LoVo (cell line): Measurements from ENCODE around the gene AUP1.

Experiments
- DNase-seq: peaks from one replicate; pipeline ENCODE4 v3.0.0-alpha.2; 2016; ENCODE audit warnings: low spot score

AUP1 gene

DNA sequence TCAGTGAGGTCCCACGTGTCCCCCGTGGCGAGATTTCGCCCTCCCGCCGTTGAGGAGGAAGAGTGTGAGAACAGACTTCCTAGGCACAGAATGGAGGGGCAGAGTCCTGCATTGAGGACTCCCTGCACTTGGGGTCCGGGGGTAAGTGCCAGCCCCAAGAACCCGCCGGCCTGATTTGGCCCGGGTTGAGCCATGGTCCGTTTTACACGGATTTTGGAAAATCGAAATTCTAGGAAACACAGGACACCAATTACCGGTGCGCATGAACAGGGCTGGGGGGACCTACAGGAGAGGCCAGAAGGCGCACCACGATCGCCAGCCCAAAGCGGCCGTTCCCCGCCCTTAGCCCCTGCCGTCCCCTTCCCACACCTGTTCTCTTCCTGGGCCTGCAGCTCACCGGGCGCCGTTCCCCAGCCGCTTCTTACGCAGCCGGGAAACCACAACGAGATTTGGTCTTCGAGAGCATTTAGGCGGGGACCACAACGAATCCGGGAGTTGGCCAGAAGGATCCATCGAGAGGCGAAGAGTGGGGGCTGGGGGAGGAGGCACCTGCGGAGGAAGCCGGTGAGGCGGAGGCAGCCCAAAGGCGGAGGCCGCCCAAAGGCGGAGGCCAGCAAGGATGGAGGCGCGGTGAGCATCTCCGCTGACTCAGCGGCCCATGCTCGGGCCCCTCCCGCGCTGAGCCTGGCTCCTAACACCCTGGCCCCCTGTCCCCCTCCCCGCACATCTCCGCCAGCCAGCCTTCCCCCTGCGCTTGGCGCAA lies 15.7 kb downstream of the AUP1 start:
- no peak for DNase-seq

DNA sequence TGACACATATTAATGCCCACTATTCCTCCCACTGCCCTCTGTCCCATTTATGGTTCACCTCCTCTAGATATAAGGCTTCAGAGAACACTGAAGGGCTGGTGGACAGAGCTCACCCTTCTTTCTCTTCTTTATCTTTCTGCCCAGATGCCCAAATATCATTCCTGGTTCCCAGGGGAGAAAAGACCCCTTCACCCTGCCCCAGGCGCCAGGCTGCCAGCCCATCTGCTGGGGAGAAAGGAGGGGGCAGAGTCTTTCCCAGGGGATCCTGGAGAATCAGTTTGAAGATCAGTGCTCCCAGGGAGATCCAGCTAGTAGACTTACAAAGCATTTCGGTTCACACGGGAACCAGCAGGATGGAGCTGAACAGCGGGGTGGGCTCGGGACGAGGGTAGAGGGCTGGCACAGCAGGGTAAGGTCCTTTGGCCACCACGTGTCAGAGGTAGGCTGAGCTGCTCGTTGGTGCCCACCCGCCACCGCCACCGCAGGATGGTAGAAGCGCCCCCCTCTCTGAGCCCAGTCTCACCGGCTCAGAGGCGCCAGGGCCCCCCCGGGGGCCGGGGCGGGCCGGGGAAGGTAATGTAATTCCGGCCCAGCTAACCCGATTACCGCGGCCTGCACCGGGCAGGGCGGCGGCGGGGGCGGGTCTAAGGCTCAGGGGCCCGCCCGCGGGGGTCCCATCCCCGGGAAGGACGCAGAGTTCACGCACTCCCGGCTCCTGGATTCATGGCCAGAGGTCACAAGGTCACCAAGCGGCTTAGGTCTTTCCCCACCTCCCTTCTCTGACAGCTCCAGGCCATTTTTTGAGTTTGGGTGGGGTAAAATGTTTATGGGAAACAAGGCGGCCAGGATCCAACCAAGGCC lies 16.5 kb downstream of the AUP1 start:
- DNase-seq: no peak

DNA sequence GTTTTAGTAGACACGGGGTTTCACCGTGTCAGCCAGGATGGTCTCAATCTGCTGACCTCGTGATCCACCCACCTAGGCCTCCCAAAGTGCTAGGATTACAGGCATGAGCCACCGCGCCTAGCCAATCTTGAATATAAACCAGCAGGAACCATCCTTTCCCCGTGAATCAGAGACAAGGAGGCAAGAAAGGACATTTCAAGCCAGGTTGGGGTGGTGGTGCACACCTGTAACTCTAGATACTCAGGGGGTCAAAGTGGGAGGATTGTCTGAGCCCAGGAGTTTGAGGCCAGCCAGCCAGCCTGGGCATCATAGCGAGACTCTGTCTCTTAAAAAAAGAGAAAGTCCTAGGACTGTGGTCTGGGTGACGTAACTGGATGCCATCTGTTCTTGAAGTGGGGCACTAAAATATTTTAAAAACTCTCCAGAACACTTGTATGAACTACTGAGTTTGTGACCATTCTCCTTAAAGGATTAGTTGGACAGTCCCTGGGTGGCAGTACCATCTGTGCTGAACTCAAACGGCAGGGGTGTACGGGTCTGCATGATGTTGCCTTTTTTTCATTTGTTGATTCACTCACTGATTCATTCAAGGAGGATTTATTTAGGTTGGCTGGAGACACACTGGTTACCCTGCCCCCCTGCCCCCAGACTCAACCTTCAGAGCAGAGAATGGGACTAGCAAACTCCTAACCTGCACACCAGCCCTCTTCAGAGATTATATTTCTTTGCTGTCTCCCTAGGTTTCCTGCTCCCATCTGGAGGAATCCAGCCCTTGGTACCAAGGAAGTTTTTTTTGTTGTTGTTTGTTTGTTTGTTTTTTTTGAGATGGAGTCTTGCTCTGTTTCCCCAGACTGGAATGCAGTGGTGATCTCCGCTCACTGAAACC lies 18.2 kb downstream of the AUP1 start:
- no peak for DNase-seq

DNA sequence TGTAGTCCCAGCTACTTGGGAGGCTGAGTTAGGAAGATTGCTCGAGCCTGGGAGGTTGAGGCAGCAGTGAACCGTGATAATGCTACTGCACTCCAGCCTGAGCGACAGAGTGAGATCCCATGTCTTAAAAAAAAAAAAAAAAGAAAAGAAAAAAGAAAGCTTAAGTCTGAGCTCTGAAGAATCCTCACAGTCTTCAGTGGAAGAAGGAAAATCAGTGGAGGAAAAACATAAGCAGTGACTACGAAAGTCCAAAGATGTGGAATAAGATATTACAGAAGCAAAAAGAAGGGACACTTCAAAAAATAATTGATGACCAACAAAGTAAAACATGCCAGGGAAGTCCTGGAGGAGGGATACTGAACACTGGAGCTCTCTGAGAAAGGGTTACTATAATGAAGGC lies 19.2 kb downstream of the AUP1 start:
- DNase-seq: no peak

- peak; percentile 43 for DNase-seq
Measured at GRCh38 chr2:74507926-74508520, 21.5 kb downstream of the AUP1 start.

DNA sequence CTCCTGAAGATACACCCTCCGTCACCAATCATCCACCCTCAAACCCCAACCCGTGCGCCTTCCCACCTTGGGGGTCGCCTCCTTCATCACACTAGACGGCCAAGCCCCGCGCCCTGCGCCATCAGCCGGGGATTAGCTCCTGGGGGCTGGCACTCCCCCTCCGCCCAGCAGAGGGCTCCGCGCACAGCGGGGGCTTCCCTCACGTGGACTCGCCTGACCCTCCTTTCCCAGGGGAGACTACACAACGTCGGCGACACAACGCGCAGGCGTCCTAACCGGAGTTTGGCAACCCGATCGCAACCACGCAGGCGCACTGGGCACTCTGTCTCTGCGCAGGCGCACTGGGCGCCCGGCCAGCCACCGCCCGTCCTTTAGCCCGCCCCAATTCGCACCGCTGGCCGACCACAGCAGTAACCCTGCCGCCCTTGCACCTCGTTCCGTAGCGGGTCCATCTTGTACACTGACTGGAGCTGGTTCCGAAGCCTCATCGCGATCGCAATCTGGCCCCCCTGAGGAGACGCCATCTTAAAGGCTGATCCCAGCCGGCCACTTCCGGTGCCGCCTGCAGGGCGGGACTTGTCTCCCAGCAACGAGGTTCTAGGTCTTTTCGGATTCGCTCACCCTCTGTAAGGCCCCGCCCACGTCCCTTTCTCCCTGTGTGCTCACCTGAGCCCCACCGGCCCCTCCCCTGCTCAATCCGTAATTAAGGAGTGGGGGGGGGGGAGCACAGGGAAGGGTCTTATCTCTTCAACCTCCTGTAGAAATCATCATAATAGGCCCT lies 22.2 kb downstream of the AUP1 start, which contains the start of gene PCGF1:
Gene PCGF1, minus strand, starts transcription at position 551 of the 781 bp plus-strand sequence. Its CDS starts 27 bp downstream, at position 524.
- DNase-seq: peak; percentile 97

DNA sequence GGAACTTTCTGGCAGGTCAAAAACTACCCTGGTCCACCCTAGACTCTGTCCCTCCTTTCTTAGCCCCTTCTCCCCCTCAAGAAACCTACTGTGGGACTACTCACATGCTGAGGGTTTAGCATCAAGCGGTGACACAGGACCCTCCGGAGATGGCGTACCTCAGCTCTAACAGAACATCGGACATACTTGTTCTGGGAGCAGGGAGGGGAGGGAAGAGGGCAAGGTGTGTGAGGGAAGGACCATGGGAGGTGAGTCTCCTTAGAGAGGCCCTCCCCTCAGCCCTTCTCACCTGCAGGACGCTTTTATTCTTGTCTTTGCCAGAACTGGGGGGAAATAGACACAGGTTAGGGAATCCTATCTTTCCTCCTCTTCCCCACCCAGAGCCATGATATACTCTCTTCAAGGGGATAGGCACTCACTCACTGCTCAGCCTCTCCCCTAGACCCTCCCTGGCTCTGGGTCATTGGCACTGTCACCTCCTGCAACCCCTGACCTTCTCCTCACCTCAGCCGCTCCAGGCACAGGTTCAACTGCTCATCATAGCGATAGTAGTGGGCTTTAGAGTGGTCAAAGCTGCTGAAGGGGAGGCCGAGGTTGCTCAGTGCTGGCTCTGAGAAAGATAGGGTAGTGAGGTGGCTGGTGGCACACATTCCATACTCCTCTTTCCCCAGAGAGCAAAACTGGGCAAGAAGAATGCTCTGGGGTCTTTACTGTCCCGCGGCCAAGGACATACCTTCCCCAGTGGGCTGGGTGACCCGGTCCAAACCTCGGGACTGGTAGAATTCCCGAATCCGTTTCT lies 23.9 kb downstream of the AUP1 start:
- no peak for DNase-seq

- no peak for DNase-seq
Measured at GRCh38 chr2:74504591-74504990, 24.9 kb downstream of the AUP1 start.

GRCh38 chr2:74503506-74504475 lies 25.7 kb downstream of the AUP1 start:
- no peak for DNase-seq

GRCh38 chr2:74502720-74503505 lies 26.6 kb downstream of the AUP1 start:
- DNase-seq: peak; percentile 86

DNA sequence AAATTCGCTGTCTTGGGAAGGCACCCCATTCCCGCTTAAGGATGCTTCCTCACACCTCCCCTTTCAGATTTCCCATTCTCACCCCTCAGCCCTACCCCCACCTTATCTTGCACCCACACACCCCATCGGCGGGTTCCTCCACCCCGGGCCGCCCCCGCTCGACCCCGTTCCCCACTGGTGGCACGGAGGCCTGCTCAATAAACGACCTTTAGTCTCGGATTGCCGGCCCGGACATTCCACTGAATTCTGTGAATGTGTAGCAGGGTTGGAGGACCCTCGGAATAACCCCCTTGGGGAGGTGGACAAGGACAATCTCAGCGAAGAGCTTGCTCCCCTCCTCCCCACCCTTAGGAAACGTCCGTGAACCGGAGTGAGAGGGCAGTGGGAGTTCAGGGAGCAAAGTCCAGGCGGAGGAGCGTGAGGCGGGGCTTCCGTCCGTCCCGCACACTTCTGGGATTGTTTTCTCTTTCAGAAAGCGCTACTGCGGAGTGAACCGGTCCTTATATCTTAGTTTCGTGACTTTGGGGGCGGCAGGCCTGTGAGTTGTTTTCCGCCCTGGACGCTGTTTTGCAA lies 27.3 kb downstream of the AUP1 start:
- DNase-seq: peak; percentile 65

DNA sequence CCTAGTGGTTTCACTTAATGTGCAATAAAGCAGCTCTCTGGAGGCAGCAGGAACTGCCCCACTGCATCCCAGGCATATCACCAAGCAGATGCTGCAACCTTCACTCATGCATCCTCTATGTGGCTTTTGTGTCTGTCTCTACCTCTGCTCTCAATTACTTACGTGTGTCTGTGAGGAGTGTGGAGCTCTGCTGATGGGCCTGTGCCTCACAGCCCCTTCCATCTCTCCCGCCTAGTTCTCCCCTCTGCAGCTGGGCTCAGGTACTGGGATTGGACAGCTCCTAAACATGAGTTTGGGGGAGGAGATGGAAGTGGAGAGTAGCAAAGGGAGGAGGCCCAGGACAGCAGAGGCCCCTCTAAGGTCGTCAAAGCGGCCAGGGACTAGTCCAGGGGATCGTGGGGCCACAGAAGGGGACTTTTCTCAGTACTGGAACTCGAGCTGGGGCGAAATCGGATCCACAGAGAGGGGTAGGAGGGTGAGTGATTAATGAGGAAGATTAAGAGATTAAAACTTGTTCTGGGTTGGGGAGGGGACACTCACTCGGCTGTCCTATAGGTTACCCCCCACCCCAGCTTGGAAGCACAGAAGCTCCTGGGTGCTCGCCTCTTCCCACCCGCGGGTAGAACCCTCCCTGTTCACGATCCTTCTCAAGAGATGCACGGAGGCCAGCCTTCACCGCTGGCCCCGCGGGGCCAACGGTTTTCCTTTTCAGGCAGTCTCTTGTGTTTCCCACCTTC lies 28.0 kb downstream of the AUP1 start:
- DNase-seq: no peak

DNA sequence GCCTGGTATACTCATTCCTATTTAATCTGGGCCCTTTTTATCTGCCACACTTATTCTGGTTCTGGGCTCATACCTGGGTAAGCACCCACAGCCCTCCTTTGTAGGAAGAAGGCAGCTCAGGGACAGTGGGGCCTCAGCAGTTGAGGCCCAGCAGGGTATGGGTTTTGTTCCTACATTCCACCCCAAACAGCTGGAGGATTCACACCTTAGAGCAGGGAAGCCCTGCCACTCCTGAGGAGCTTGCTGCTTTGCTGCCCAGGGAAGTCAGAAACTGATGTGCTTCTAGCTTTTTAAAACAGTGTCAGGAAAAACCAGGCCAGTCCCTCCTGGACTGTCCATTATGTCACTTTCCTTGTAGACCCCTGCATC lies 28.9 kb downstream of the AUP1 start:
- DNase-seq: no peak

GRCh38 chr2:74499940-74500577 lies 29.4 kb downstream of the AUP1 start:
- DNase-seq: no peak

DNA sequence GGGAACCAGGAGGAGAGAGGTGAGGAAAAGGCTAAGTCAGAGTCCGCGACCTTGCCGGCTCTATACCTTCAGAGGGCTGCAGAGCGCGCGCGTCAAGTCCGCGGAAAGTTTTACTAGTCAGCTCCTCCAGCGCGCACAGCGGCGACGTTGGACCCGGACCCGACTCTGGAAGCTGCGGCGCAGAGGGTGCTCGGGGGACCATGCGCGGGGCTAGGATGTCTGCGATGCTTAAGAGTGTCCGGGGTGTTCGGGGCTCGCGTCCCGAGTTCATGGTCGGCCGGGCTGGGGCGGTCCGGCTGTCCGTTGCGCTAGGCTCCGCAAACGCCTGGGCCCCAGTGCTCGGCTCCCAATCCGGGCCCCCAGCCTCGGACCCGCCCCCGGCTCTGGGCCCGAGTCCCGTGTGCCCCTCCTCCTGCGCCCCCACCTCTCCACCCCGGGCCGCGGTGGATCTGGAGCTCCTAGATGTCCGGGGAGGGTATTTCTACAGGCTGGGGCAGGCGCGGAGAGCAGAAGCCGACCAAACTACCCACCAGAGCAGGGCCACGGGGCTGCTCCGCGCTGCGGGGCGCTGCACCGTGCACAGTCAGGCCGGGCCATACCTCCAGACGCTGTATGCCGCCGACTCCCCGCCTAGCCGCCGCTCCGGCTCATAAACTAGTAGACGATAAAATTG lies 30.1 kb downstream of the AUP1 start, which contains the start of gene LBX2:
Gene LBX2, minus strand, starts transcription at position 337 of the 673 bp plus-strand sequence. Its CDS starts 66 bp downstream, at position 271.
- no peak for DNase-seq
